ENCODE data around the gene LHPP.
"Not testable (repeated sequence)": the region's sequence is repeated elsewhere in the genome, so short reads cannot be mapped to it uniquely, and the experiment has no call there.

The LHPP gene

GRCh38 chr10:124436191-124436638, 25.4 kb upstream of the LHPP start:
- Histone ChIP-seq H3K27ac (ENCODE audit: low read depth, low read length) (no peak overlapping the region), H3K36me3 (ENCODE audit: control insufficient read depth, low read length) (no peaks in the 10 kb centered on the region), H4K20me1 (ENCODE audit: control insufficient read depth, insufficient read depth, low read depth, low read length) (no peaks in the 10 kb centered on the region), H3K9me3 (ENCODE audit: control insufficient read depth, insufficient read depth, low read length) (no peaks in the 10 kb centered on the region), H3K4me2 (ENCODE audit: low read length) (peak overlapping the region; percentile 46), H3K4me1 (ENCODE audit: control insufficient read depth, low read length) (peaks cover 10% of the 10 kb centered on the region), H3K27me3 (ENCODE audit: control insufficient read depth, low read length) (peaks cover 19% of the 10 kb centered on the region), H3K9me2 (replicated peaks; ENCODE audit: control insufficient read depth, low read length) (no peaks in the 10 kb centered on the region), H3F3A (ENCODE audit: control insufficient read depth, insufficient read depth) (no peaks in the 10 kb centered on the region), H3K4me3 (ENCODE audit: low read length) (0 out of 2 replicates have a peak overlapping the region, but pooled peaks have one; percentile 20), H3K79me2 (ENCODE audit: control insufficient read depth, low read length) (no peaks in the 10 kb centered on the region)
- TF ChIP-seq EZH2phosphoT487 (IDR thresholded peaks at IDR 0.05; ENCODE audit: borderline replicate concordance, low read length) = no peak
- TF ChIP-seq, protein P1, sequence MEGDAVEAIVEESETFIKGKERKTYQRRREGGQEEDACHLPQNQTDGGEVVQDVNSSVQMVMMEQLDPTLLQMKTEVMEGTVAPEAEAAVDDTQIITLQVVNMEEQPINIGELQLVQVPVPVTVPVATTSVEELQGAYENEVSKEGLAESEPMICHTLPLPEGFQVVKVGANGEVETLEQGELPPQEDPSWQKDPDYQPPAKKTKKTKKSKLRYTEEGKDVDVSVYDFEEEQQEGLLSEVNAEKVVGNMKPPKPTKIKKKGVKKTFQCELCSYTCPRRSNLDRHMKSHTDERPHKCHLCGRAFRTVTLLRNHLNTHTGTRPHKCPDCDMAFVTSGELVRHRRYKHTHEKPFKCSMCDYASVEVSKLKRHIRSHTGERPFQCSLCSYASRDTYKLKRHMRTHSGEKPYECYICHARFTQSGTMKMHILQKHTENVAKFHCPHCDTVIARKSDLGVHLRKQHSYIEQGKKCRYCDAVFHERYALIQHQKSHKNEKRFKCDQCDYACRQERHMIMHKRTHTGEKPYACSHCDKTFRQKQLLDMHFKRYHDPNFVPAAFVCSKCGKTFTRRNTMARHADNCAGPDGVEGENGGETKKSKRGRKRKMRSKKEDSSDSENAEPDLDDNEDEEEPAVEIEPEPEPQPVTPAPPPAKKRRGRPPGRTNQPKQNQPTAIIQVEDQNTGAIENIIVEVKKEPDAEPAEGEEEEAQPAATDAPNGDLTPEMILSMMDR (IDR thresholded peaks at IDR 0.05; ENCODE audit: low read depth, low read length, poor library complexity, severe bottlenecking) = no peak

GRCh38 chr10:124441694-124442093, 19.9 kb upstream of the LHPP start:
- H3K36me3 ChIP-seq (ENCODE audit: control insufficient read depth, low read length); H3K27ac ChIP-seq (ENCODE audit: low read depth, low read length); H3F3A ChIP-seq (ENCODE audit: control insufficient read depth, insufficient read depth); H3K79me2 ChIP-seq (ENCODE audit: control insufficient read depth, low read length); H3K4me1 ChIP-seq (ENCODE audit: control insufficient read depth, low read length); H3K9me3 ChIP-seq (ENCODE audit: control insufficient read depth, insufficient read depth, low read length); H4K20me1 ChIP-seq (ENCODE audit: control insufficient read depth, insufficient read depth, low read depth, low read length); H3K4me2 ChIP-seq (ENCODE audit: low read length); H3K9me2 ChIP-seq (replicated peaks; ENCODE audit: control insufficient read depth, low read length); H3K4me3 ChIP-seq (ENCODE audit: low read length): not testable (repeated sequence)
- peaks cover 44% of the 10 kb centered on the region for H3K27me3 ChIP-seq (ENCODE audit: control insufficient read depth, low read length)

- H3K36me3 ChIP-seq (ENCODE audit: control insufficient read depth, low read length) = no peaks in the 10 kb centered on the region
- H3K4me3 ChIP-seq (ENCODE audit: low read length) = no peak overlapping the region
- no peaks in the 10 kb centered on the region for H3K9me3 ChIP-seq (ENCODE audit: control insufficient read depth, insufficient read depth, low read length)
- no peaks in the 10 kb centered on the region for H3K79me2 ChIP-seq (ENCODE audit: control insufficient read depth, low read length)
- peaks cover 3% of the 10 kb centered on the region; the same call in 1 of the 2 replicates for H4K20me1 ChIP-seq (ENCODE audit: control insufficient read depth, insufficient read depth, low read depth, low read length)
- H3K27ac ChIP-seq (ENCODE audit: low read depth, low read length) = no peak overlapping the region
- H3F3A ChIP-seq (ENCODE audit: control insufficient read depth, insufficient read depth) = no peaks in the 10 kb centered on the region
- H3K27me3 ChIP-seq (ENCODE audit: control insufficient read depth, low read length) = peaks cover 78% of the 10 kb centered on the region
- no peaks in the 10 kb centered on the region for H3K4me1 ChIP-seq (ENCODE audit: control insufficient read depth, low read length)
- no peaks in the 10 kb centered on the region for H3K9me2 ChIP-seq (replicated peaks; ENCODE audit: control insufficient read depth, low read length)
- no peak for TF ChIP-seq EZH2phosphoT487 (IDR thresholded peaks at IDR 0.05; ENCODE audit: borderline replicate concordance, low read length)
- TF ChIP-seq, protein P1 (IDR thresholded peaks at IDR 0.05; ENCODE audit: low read depth, low read length, poor library complexity, severe bottlenecking) = no peak
- no peak overlapping the region for H3K4me2 ChIP-seq (ENCODE audit: low read length)
Observed at GRCh38 chr10:124446830-124447750, 14.5 kb upstream of the LHPP start.
